K562 (cell line): ENCODE results near the gene TNFAIP8L1. TPM values are rescaled to one million over a fixed set of nuclear protein-coding genes. Genes with fewer than 3 reads are reported as not detected.

ENCODE experiments used
- ARID1B ChIP-seq: fragments of 450-650 bp; IDR thresholded peaks from 2 replicates; pipeline ENCODE4 v1.6.1; 2016; ENCODE audit warnings: antibody characterized with exemption, mild to moderate bottlenecking, inconsistent platforms
- ARID4B ChIP-seq: sonication (generic); formaldehyde crosslinking; IDR thresholded peaks from 2 replicates; pipeline ENCODE4 v1.8.0; 2022; ENCODE audit warnings: mild to moderate bottlenecking, missing genetic modification reagents
- E2F6 ChIP-seq, 2 experiments: IDR thresholded peaks; 2 replicates each; pipeline ENCODE4 v1.6.1; 2011; ENCODE audit warnings: borderline replicate concordance in 1 of 2, control low read depth in 1 of 2, low read depth in 1 of 2, low read length in 1 of 2, mild to moderate bottlenecking in 1 of 2, mixed read lengths in 1 of 2, moderate library complexity in 1 of 2; ENCODE audit not compliant: insufficient read depth in 1 of 2, insufficient read length in 1 of 2, poor library complexity in 1 of 2, severe bottlenecking in 1 of 2; ENCODE audit errors: extremely low read depth in 1 of 2
- MTA3 ChIP-seq: fragments of 450-650 bp; formaldehyde crosslinking; IDR thresholded peaks from 2 replicates; pipeline ENCODE4 v1.6.1; 2017; ENCODE audit warnings: mild to moderate bottlenecking, borderline replicate concordance
- NONO ChIP-seq, 2 experiments: fragments of 200-400 bp in 1 of 2; fragments of 450-650 bp in 1 of 2; formaldehyde crosslinking in 1 of 2; IDR thresholded peaks; 2 replicates each; pipeline ENCODE4 v1.6.1; 2017; ENCODE audit warnings: low read depth in 2 of 2, mild to moderate bottlenecking in 2 of 2, moderate library complexity in 2 of 2, low read length in 1 of 2
- TAL1 ChIP-seq: fragments of 450-650 bp; IDR thresholded peaks from 2 replicates; pipeline ENCODE4 v1.6.1; 2016; ENCODE audit warnings: mild to moderate bottlenecking
- XRCC4 ChIP-seq: IDR thresholded peaks from one replicate; pipeline ENCODE4 v1.6.1; 2011; ENCODE audit not compliant: insufficient read depth, insufficient read length; ENCODE audit errors: extremely low read depth
- ZNF318 ChIP-seq, 2 experiments: fragments of 450-650 bp; IDR thresholded peaks; 2 replicates each; pipeline ENCODE4 v1.6.1; 2016; ENCODE audit warnings: mild to moderate bottlenecking in 2 of 2, borderline replicate concordance in 1 of 2, low read depth in 1 of 2, moderate library complexity in 1 of 2
- ZNF57 ChIP-seq: fragments of 450-650 bp; formaldehyde crosslinking; IDR thresholded peaks from 2 replicates; pipeline ENCODE4 v1.4.0; 2020; ENCODE audit warnings: mild to moderate bottlenecking, moderate library complexity
- polyA plus RNA-seq, 8 experiments: library from polyadenylated mRNA; depleted of rRNA in 4 of 8; stranded (reverse) in 5 of 8; unstranded in 3 of 8; fragments of >200 nt; fragmentation: Nextera tagmentation in 2 of 8; fragmentation: Illumina TruSeq in 1 of 8; extraction: Ambion mirVana in 2 of 8; extraction: Trizol in 1 of 8; gene quantifications; 2 replicates each; pipeline versions ENCODE4 v1.2.1 to v1.2.3, GENCODE V29; 2011 to 2014; ENCODE audit warnings: inconsistent platforms in 1 of 8, missing spikeins in 1 of 8
- total RNA-seq, 7 experiments: library from RNA; depleted of rRNA in 6 of 7; stranded (reverse); fragments of >200 nt in 6 of 7; fragmentation: Illumina TruSeq in 2 of 7; extraction: Trizol in 2 of 7; gene quantifications; 2 replicates each; pipeline versions ENCODE4 v1.2.1 to v1.2.3, GENCODE V29; 2011 to 2021; ENCODE audit warnings: low replicate concordance in 1 of 7

TNFAIP8L1 gene
- total and polyA plus RNA-seq, 9 of the 15 experiments (the other 6 are each of a cell fraction or from before 2014, with no cell fraction given): 0.69 to 9.3 (median 4.9) TPM

GRCh38 chr19:4633140-4633967, 6.0 kb upstream of the TNFAIP8L1 start (continued):
- TF ChIP-seq NONO (IDR thresholded peaks at IDR 0.05; ENCODE audit: low read depth in 2 of 2, low read length in 1 of 2): no peak; a peak in 1 of 4 replicates
- TF ChIP-seq E2F6 (IDR thresholded peaks at IDR 0.05; ENCODE audit: borderline replicate concordance in 1 of 2, extremely low read depth in 1 of 2, insufficient read depth in 1 of 2, insufficient read length in 1 of 2, low read depth in 1 of 2, low read length in 1 of 2, poor library complexity in 1 of 2, severe bottlenecking in 1 of 2): peak in 1 of 2 experiments; percentile 59
- TF ChIP-seq TAL1: peak; percentile 8; the same call in 1 of the 2 replicates
- peak; percentile 67 for TF ChIP-seq ARID4B
- 0 out of 2 replicates have a peak, but pooled peaks have one; percentile 54 for TF ChIP-seq ZNF57 (CRISPR knock-in tag)
- TF ChIP-seq MTA3: peak; percentile 77; the same call in 1 of the 2 replicates
- TF ChIP-seq ZNF318 (IDR thresholded peaks at IDR 0.05; ENCODE audit: borderline replicate concordance in 1 of 2, low read depth in 1 of 2): peak in 1 of 2 experiments; percentile 38; a peak in 1 of 4 replicates
- TF ChIP-seq XRCC4: no peak
- TF ChIP-seq ARID1B: peak; percentile 41; the same call in 1 of the 2 replicates
